ENCODE results near the gene PDIA2. TPM values are rescaled to one million over a fixed set of nuclear protein-coding genes. Genes with fewer than 3 reads are reported as not detected.

Gene PDIA2
- total and polyA plus RNA-seq, 2 donors = 0.14 to 1.8 TPM

DNA sequence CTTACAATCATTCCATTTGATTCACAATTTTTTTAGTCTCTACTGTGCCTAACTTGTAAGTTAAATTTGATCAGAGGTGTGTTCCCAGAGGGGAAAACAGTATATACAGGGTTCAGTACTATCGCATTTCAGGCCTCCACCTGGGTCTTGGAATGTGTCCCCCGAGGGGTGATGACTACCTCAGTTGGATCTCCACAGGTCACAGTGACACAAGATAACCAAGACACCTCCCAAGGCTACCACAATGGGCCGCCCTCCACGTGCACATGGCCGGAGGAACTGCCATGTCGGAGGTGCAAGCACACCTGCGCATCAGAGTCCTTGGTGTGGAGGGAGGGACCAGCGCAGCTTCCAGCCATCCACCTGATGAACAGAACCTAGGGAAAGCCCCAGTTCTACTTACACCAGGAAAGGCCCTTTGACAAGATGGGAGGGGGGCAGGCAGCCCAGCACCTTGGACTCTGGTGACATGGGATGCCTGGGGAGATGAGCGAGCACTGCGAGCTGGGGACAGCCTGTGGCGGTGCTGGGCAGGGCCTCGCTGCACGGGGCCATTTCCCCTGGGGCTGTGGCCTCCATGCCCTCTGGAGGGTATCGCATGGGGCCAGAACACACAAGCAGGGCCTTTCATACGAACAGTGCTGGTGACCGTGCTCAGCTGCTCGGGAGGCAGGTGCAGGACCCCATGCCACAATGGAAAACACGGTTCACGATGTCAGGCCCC, 33.9 kb downstream of the PDIA2 start:
- no peak overlapping the region for H3K27ac ChIP-seq (ENCODE audit: low read depth in 1 of 2, low read length in 1 of 2)
- WGBS = 94% methylated on average over 19 of the region's 19 CpGs
- peaks cover 4 to 12% of the 10 kb centered on the region in 2 donors for H3K4me1 ChIP-seq (ENCODE audit: control insufficient read depth in 2 of 2, insufficient read depth in 2 of 2, low read length in 2 of 2)
- H3K4me3 ChIP-seq (ENCODE audit: low read length in 2 of 2) = no peak overlapping the region
- H3K9me3 ChIP-seq (ENCODE audit: control insufficient read depth in 2 of 2, insufficient read depth in 1 of 2, low read length in 1 of 2) = no peaks in the 10 kb centered on the region
- H3K27me3 ChIP-seq (ENCODE audit: control insufficient read depth in 2 of 2, insufficient read depth in 1 of 2, low read length in 1 of 2) = no peaks in the 10 kb centered on the region
- peaks cover 47 to 50% of the 10 kb centered on the region in 2 donors for H3K36me3 ChIP-seq (ENCODE audit: control insufficient read depth in 2 of 2, insufficient read depth in 2 of 2, low read length in 1 of 2)
- no peak for DNase-seq (ENCODE audit: low read depth in 6 of 9, low spot score in 9 of 9)

DNA sequence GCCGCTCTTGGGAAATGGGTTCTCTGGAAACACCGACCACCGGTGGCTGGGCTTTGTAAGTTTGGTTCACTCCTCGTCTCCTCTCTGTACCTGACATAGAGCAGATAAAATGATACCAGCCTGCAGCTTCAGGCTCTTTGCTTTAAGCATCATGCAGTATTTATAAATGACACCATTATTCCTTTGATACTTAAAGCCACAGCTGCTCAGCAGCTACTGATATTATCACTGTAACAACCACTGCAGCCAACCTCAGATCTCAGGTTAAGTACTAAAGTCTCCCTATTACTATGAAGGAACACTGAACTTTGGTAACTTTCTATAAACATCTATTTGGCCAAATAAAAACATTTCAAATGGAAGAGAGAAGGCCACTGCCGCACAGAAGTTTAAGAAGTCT, 34.6 kb downstream of the PDIA2 start:
- no peaks in the 10 kb centered on the region for H3K27me3 ChIP-seq (ENCODE audit: control insufficient read depth in 2 of 2, insufficient read depth in 1 of 2, low read length in 1 of 2)
- H3K4me3 ChIP-seq (ENCODE audit: low read length in 2 of 2) = no peak overlapping the region
- DNase-seq (ENCODE audit: low read depth in 6 of 9, low spot score in 9 of 9) = no peak
- peaks cover 2 to 11% of the 10 kb centered on the region in 2 donors for H3K4me1 ChIP-seq (ENCODE audit: control insufficient read depth in 2 of 2, insufficient read depth in 2 of 2, low read length in 2 of 2)
- no peaks in the 10 kb centered on the region for H3K9me3 ChIP-seq (ENCODE audit: control insufficient read depth in 2 of 2, insufficient read depth in 1 of 2, low read length in 1 of 2)
- H3K27ac ChIP-seq (ENCODE audit: low read depth in 1 of 2, low read length in 1 of 2) = no peak overlapping the region
- peaks cover 43 to 48% of the 10 kb centered on the region in 2 donors for H3K36me3 ChIP-seq (ENCODE audit: control insufficient read depth in 2 of 2, insufficient read depth in 2 of 2, low read length in 1 of 2)
- WGBS = 83% methylated on average over 5 of the region's 5 CpGs

DNA sequence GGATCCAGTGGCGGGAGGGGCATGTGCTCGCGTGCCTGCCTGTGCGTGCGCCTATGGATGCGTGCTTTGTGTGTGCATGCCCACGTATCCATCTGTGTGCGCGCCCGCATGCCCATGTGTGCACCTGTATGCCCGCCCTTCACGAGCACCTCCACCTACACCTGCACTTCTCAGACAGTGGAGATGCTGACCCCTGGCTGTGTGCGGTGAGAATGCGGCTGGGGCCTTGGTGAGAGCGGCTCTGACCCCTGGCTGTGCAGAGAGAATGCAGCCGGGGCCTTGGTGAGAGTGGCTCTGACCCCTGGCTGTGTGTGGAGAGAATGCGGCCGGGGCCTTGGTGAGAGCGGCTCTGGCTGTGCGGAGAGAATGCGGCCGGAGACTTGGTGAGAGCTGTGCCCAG, 35.7 kb downstream of the PDIA2 start:
- peaks cover 0 to 8% of the 10 kb centered on the region in 2 donors for H3K4me1 ChIP-seq (ENCODE audit: control insufficient read depth in 2 of 2, insufficient read depth in 2 of 2, low read length in 2 of 2)
- WGBS = 93% methylated on average over 22 of the region's 22 CpGs
- no peak for DNase-seq (ENCODE audit: low read depth in 6 of 9, low spot score in 9 of 9)
- H3K9me3 ChIP-seq (ENCODE audit: control insufficient read depth in 2 of 2, insufficient read depth in 1 of 2, low read length in 1 of 2) = no peaks in the 10 kb centered on the region
- no peak overlapping the region for H3K4me3 ChIP-seq (ENCODE audit: low read length in 2 of 2)
- H3K36me3 ChIP-seq (ENCODE audit: control insufficient read depth in 2 of 2, insufficient read depth in 2 of 2, low read length in 1 of 2) = peaks cover 33 to 38% of the 10 kb centered on the region in 2 donors
- no peak overlapping the region for H3K27ac ChIP-seq (ENCODE audit: low read depth in 1 of 2, low read length in 1 of 2)
- no peaks in the 10 kb centered on the region for H3K27me3 ChIP-seq (ENCODE audit: control insufficient read depth in 2 of 2, insufficient read depth in 1 of 2, low read length in 1 of 2)

DNA sequence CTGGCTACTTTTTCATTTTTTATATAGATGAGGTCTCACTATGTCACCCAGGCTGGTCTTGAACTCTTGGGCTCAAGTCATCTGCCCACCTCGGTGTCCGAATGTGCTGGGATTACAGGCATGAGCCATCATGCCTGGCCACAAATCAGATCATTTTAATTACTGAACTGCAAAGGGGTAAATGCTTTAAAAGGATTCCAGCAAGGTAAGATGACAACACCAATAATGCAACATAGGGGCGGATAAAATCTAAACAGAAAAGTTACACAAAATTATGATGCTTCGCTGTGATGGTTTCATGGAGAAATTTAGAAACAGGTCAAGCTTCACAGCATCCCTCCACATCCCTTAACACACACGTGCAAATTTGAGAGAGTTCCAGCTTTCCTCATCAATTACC, 37.2 kb downstream of the PDIA2 start:
- DNase-seq (ENCODE audit: low read depth in 6 of 9, low spot score in 9 of 9) = no peak
- peaks cover 13 to 23% of the 10 kb centered on the region in 2 donors for H3K4me1 ChIP-seq (ENCODE audit: control insufficient read depth in 2 of 2, insufficient read depth in 2 of 2, low read length in 2 of 2)
- 98% methylated on average over 5 of the region's 5 CpGs for whole genome bisulfite sequencing
- H3K9me3 ChIP-seq (ENCODE audit: control insufficient read depth in 2 of 2, insufficient read depth in 1 of 2, low read length in 1 of 2) = no peaks in the 10 kb centered on the region
- no peaks in the 10 kb centered on the region for H3K27me3 ChIP-seq (ENCODE audit: control insufficient read depth in 2 of 2, insufficient read depth in 1 of 2, low read length in 1 of 2)
- H3K27ac ChIP-seq (ENCODE audit: low read depth in 1 of 2, low read length in 1 of 2) = no peak overlapping the region
- no peak overlapping the region for H3K4me3 ChIP-seq (ENCODE audit: low read length in 2 of 2)
- peaks cover 22 to 24% of the 10 kb centered on the region in 2 donors for H3K36me3 ChIP-seq (ENCODE audit: control insufficient read depth in 2 of 2, insufficient read depth in 2 of 2, low read length in 1 of 2)

DNA sequence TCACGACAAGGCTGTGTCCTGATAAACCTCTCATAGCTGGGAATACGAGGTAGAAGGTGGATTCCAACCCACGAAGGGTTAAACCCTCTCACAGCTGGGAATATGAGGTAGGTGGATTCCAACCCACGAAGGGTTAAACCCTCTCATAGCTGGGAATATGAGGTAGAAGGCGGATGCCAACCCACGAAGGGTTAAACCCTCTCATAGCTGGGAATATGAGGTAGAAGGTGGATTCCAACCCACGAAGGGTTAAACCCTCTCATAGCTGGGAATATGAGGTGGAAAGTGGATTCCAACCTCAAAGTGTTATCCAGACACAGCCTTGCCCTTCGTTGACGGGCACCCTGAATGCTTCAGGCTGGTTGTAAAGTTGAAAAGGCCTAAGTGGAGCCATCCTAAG, 38.6 kb downstream of the PDIA2 start:
- Histone ChIP-seq H3K4me1 (ENCODE audit: control insufficient read depth in 2 of 2, insufficient read depth in 2 of 2, low read length in 2 of 2) (peaks cover 21 to 31% of the 10 kb centered on the region in 2 donors), H3K9me3 (ENCODE audit: control insufficient read depth in 2 of 2, insufficient read depth in 1 of 2, low read length in 1 of 2) (no peaks in the 10 kb centered on the region), H3K36me3 (ENCODE audit: control insufficient read depth in 2 of 2, insufficient read depth in 2 of 2, low read length in 1 of 2) (peaks cover 24 to 26% of the 10 kb centered on the region in 2 donors), H3K27ac (ENCODE audit: low read depth in 1 of 2, low read length in 1 of 2) (no peak overlapping the region), H3K27me3 (ENCODE audit: control insufficient read depth in 2 of 2, insufficient read depth in 1 of 2, low read length in 1 of 2) (no peaks in the 10 kb centered on the region), H3K4me3 (ENCODE audit: low read length in 2 of 2) (no peak overlapping the region)
- 94% methylated on average over 9 of the region's 9 CpGs for WGBS
- no peak for DNase-seq (ENCODE audit: low read depth in 6 of 9, low spot score in 9 of 9)

DNA sequence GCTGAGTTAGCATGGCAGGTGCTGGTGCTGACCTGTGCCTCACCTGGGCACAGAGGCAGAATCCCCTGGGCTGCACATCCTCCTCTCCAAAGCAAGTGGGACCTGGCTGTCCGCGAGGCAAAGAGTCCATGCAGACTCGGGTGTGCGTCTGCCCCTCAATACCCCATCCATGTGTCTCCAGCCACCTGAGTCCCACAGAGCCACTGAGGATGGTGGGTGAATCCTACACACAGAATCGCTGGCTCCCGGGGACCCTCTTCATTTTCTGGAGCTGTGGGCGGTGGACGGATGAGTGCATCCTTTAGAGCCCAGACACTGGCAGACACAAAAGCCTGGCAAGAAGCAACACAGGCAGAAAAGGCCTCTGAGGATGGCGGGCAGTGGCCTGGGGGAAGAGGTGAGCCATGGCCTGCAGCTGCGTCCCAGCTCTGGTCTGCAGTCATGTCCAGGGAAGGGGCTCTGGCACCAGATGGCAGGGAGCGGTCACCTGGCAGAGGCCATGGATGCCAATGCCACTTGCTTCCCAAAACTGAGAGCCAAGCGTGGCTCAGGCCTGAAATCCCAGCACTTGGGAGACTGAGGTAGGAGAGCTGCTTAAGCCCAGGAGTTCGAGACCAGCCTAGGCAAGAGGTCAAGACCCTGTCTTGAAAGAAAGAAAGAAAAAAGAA, 39.6 kb downstream of the PDIA2 start:
- Histone ChIP-seq H3K4me3 (ENCODE audit: low read length in 2 of 2) (no peak overlapping the region), H3K36me3 (ENCODE audit: control insufficient read depth in 2 of 2, insufficient read depth in 2 of 2, low read length in 1 of 2) (peaks cover 23% of the 10 kb centered on the region in 2 donors), H3K4me1 (ENCODE audit: control insufficient read depth in 2 of 2, insufficient read depth in 2 of 2, low read length in 2 of 2) (peaks cover 21 to 31% of the 10 kb centered on the region in 2 donors), H3K27me3 (ENCODE audit: control insufficient read depth in 2 of 2, insufficient read depth in 1 of 2, low read length in 1 of 2) (no peaks in the 10 kb centered on the region), H3K9me3 (ENCODE audit: control insufficient read depth in 2 of 2, insufficient read depth in 1 of 2, low read length in 1 of 2) (no peaks in the 10 kb centered on the region), H3K27ac (ENCODE audit: low read depth in 1 of 2, low read length in 1 of 2) (no peak overlapping the region)
- 99% methylated on average over 13 of the region's 13 CpGs for WGBS
- DNase-seq (ENCODE audit: low read depth in 6 of 9, low spot score in 9 of 9) = no peak

DNA sequence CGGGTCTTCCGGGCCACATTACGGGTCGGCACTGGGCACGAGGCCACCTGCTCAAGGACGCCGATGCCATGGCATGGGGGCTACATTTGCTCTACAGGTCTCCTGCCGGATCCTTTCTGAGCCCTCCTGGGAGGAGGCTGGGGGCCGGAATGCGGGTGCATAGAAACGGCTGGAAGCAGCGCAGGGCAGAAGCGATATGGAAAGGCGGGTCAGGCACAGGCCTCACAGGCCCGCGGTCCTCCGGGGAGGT, 41.2 kb downstream of the PDIA2 start:
- peaks cover 21 to 23% of the 10 kb centered on the region in 2 donors for H3K4me1 ChIP-seq (ENCODE audit: control insufficient read depth in 2 of 2, insufficient read depth in 2 of 2, low read length in 2 of 2)

DNA sequence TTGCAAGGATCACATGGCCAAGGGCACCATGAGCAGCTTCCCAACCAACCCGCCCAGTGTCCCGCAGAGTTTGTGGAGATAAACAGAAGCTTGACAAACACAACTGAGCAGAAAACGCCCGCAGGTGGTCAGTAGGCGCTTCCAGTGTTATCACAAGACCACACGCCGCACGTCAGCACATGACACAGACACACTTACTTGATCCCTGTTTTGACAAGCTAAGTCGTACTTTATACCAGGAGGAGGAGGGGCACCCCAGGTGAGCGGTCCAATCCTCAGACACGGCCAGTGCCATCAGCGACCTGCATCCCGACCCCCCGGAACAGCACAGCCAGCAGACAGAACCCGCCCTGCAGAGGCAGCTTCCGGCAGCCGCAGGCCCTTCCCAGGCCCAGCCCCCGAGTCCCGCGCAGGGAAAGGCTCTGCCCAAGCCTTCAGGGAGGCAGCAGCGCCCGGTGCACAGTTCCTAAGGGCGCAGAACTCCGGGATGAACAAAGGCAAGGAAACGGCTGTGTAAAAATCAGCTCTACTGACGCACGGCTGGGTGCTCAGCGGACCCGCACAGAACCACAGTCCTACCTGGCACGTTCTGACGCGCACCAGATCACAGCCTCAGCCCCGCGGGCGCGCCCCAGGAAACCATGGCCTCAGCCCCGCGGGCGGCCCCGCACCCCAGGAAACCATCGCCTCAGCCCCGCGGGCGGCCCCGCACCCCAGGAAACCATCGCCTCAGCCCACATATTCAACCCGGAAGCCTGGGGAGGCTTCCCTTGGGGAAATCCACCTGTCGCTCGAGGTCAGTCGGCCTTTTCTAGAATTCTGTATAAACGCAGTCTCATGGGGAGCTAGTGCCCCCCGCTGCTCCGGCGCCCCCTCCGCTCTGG, 41.7 kb downstream of the PDIA2 start:
- DNase-seq (ENCODE audit: low read depth in 6 of 9, low spot score in 9 of 9) = peak in 4 of 9 donors; percentile 17 to 63 (median 41)
- no peaks in the 10 kb centered on the region for H3K27me3 ChIP-seq (ENCODE audit: control insufficient read depth in 2 of 2, insufficient read depth in 1 of 2, low read length in 1 of 2)
- H3K36me3 ChIP-seq (ENCODE audit: control insufficient read depth in 2 of 2, insufficient read depth in 2 of 2, low read length in 1 of 2) = peaks cover 5 to 6% of the 10 kb centered on the region in 2 donors
- peak overlapping the region; percentile 41 to 74 for H3K27ac ChIP-seq (ENCODE audit: low read depth in 1 of 2, low read length in 1 of 2)
- H3K4me1 ChIP-seq (ENCODE audit: control insufficient read depth in 2 of 2, insufficient read depth in 2 of 2, low read length in 2 of 2) = peaks cover 21 to 23% of the 10 kb centered on the region in 2 donors
- 15% methylated on average over 55 of the region's 55 CpGs for WGBS
- peak overlapping the region; percentile 10 to 42 for H3K4me3 ChIP-seq (ENCODE audit: low read length in 2 of 2)
- H3K9me3 ChIP-seq (ENCODE audit: control insufficient read depth in 2 of 2, insufficient read depth in 1 of 2, low read length in 1 of 2) = no peaks in the 10 kb centered on the region

More for the DNA sequence above, 41.2 kb downstream of the PDIA2 start:
- H3K4me3 ChIP-seq (ENCODE audit: low read length in 2 of 2) = no peak overlapping the region
- peaks cover 10 to 12% of the 10 kb centered on the region in 2 donors for H3K36me3 ChIP-seq (ENCODE audit: control insufficient read depth in 2 of 2, insufficient read depth in 2 of 2, low read length in 1 of 2)
- WGBS = 91% methylated on average over 17 of the region's 17 CpGs
- H3K27me3 ChIP-seq (ENCODE audit: control insufficient read depth in 2 of 2, insufficient read depth in 1 of 2, low read length in 1 of 2) = no peaks in the 10 kb centered on the region
- DNase-seq (ENCODE audit: low read depth in 6 of 9, low spot score in 9 of 9) = no peak
- H3K27ac ChIP-seq (ENCODE audit: low read depth in 1 of 2, low read length in 1 of 2) = no peak overlapping the region
- H3K9me3 ChIP-seq (ENCODE audit: control insufficient read depth in 2 of 2, insufficient read depth in 1 of 2, low read length in 1 of 2) = no peaks in the 10 kb centered on the region

Measured in thymus (tissue), 11 donors.